IMR-90 (cell line): Measurements from ENCODE around the gene CSH2. TPM values are rescaled to one million over a fixed set of nuclear protein-coding genes. Genes with fewer than 3 reads are reported as not detected.

ENCODE experiments used
- ATAC-seq: fragments of 200-7000 bp; cut with Tn5 transposase; 2 replicates; pipeline ENCODE4 v1.9.1; 2020; ENCODE audit warnings: low read depth, mild to moderate bottlenecking, moderate library complexity
- BruUV-seq: library from RNA; stranded (reverse); fragments of 400-500 nt; replicated peaks from 2 replicates; lab custom pipeline; 2021; lab: Mats Ljungman, UMichigan
- CTCF ChIA-PET: fragments of 300-600 bp; formaldehyde crosslinking; extraction: SDS; loops from one replicate; lab custom pipeline; 2021; ENCODE audit warnings: antibody characterized with exemption; lab: Yijun Ruan, JAX
- POLR2A ChIA-PET: fragments of 300-600 bp; sonication (Branson Sonifier 250); formaldehyde crosslinking; loops from one replicate; lab custom pipeline; 2022; ENCODE audit warnings: antibody characterized with exemption; ENCODE audit not compliant: unreplicated experiment; lab: Charles Lee
- DNase-seq: peaks from one replicate; pipeline ENCODE4 v3.0.0; 2013
- H2AFZ ChIP-seq: replicated peaks from 2 replicates; pipeline ENCODE3; 2013; ENCODE audit warnings: low read length, mild to moderate bottlenecking; ENCODE audit not compliant: poor library complexity
- H2AK5ac ChIP-seq: 2 replicates; pipeline ENCODE4 v1.6.1; 2013; ENCODE audit warnings: low read depth, low read length, inconsistent platforms
- H2AK9ac ChIP-seq: replicated peaks from 2 replicates; pipeline ENCODE3; 2013; ENCODE audit warnings: mild to moderate bottlenecking, low read depth, low read length, moderate library complexity; ENCODE audit not compliant: poor library complexity
- H2BK120ac ChIP-seq: 2 replicates; pipeline ENCODE4 v1.6.1; 2013; ENCODE audit warnings: low read depth, low read length, inconsistent platforms
- H2BK15ac ChIP-seq: 3 replicates; pipeline ENCODE4 v1.6.1; 2013; ENCODE audit warnings: low read depth, low read length, inconsistent platforms
- H2BK20ac ChIP-seq: 2 replicates; pipeline ENCODE4 v1.6.1; 2013; ENCODE audit warnings: low read depth, mild to moderate bottlenecking, inconsistent platforms, low read length, moderate library complexity
- H2BK5ac ChIP-seq: 2 replicates; pipeline ENCODE4 v1.6.1; 2013; ENCODE audit warnings: mild to moderate bottlenecking, low read depth, low read length, inconsistent platforms; ENCODE audit not compliant: poor library complexity, severe bottlenecking
- H3K14ac ChIP-seq: replicated peaks from 2 replicates; pipeline ENCODE4 v1.6.1; 2013; ENCODE audit warnings: low read depth, low read length, inconsistent platforms
- H3K18ac ChIP-seq: 2 replicates; pipeline ENCODE4 v1.6.1; 2013; ENCODE audit warnings: low read depth, low read length, control low read depth
- H3K23ac ChIP-seq: 2 replicates; pipeline ENCODE4 v1.6.1; 2013; ENCODE audit warnings: low read depth, low read length, inconsistent platforms
- H3K27ac ChIP-seq: 2 replicates; pipeline ENCODE4 v1.5.1; 2013; ENCODE audit warnings: mild to moderate bottlenecking, control low read depth, low read length; ENCODE audit not compliant: insufficient read depth
- H3K27me3 ChIP-seq: 2 replicates; pipeline ENCODE4 v1.6.1; 2013; ENCODE audit warnings: low read length; ENCODE audit not compliant: control insufficient read depth, insufficient read depth
- H3K36me3 ChIP-seq: 2 replicates; pipeline ENCODE4 v1.6.1; 2013; ENCODE audit warnings: low read length, mixed read lengths; ENCODE audit not compliant: control insufficient read depth, insufficient read depth
- H3K4ac ChIP-seq: 2 replicates; pipeline ENCODE4 v1.6.1; 2013; ENCODE audit warnings: low read depth, low read length, inconsistent platforms
- H3K4me1 ChIP-seq: 2 replicates; pipeline ENCODE4 v1.6.1; 2013; ENCODE audit warnings: low read length, mixed read lengths; ENCODE audit not compliant: control insufficient read depth, insufficient read depth
- H3K4me2 ChIP-seq: 2 replicates; pipeline ENCODE4 v1.6.1; 2013; ENCODE audit warnings: low read depth, mild to moderate bottlenecking, control low read depth, low read length, moderate library complexity
- H3K4me3 ChIP-seq: 2 replicates; pipeline ENCODE4 v1.5.1; 2013; ENCODE audit warnings: low read depth, mild to moderate bottlenecking, control low read depth, low read length, moderate library complexity; ENCODE audit not compliant: insufficient read depth
- H3K56ac ChIP-seq: 2 replicates; pipeline ENCODE4 v1.6.1; 2013; ENCODE audit warnings: low read length, inconsistent platforms; ENCODE audit not compliant: insufficient read depth; ENCODE audit errors: extremely low read depth
- H3K79me1 ChIP-seq, 2 experiments: 2 replicates each; pipeline ENCODE4 v1.6.1; 2013; ENCODE audit warnings: low read length in 2 of 2, inconsistent platforms in 1 of 2, low read depth in 1 of 2
- H3K9ac ChIP-seq: 2 replicates; pipeline ENCODE4 v1.6.1; 2013; ENCODE audit warnings: low read depth, low read length, control low read depth
- H3K9me1 ChIP-seq: 2 replicates; pipeline ENCODE4 v1.6.1; 2013; ENCODE audit warnings: low read length, inconsistent platforms; ENCODE audit not compliant: insufficient read depth
- H3K9me3 ChIP-seq: 2 replicates; pipeline ENCODE4 v1.6.1; 2013; ENCODE audit warnings: low read length; ENCODE audit not compliant: control insufficient read depth, insufficient read depth
- H4K20me1 ChIP-seq: 2 replicates; pipeline ENCODE4 v1.6.1; 2013; ENCODE audit warnings: low read length, inconsistent platforms; ENCODE audit not compliant: insufficient read depth
- H4K5ac ChIP-seq: 2 replicates; pipeline ENCODE4 v1.6.1; 2013; ENCODE audit warnings: mild to moderate bottlenecking, low read depth, low read length, control low read depth
- H4K8ac ChIP-seq, 2 experiments: 2 replicates each; pipeline ENCODE4 v1.6.1; 2013; ENCODE audit warnings: low read depth in 2 of 2, low read length in 2 of 2, control low read depth in 1 of 2, inconsistent platforms in 1 of 2
- H4K91ac ChIP-seq: 2 replicates; pipeline ENCODE4 v1.6.1; 2013; ENCODE audit warnings: low read depth, low read length, inconsistent platforms; ENCODE audit not compliant: insufficient read depth
- BHLHE40 ChIP-seq: fragments of 150-350 bp; IDR thresholded peaks from 2 replicates; pipeline ENCODE4 v1.6.1; 2016; ENCODE audit warnings: mild to moderate bottlenecking, low read depth, low read length
- CEBPB ChIP-seq: IDR thresholded peaks from 2 replicates; pipeline ENCODE4 v1.6.1; 2012; ENCODE audit warnings: low read depth, low read length, improper control_type of control experiment
- CHD1 ChIP-seq: IDR thresholded peaks from 2 replicates; pipeline ENCODE4 v1.6.1; 2012; ENCODE audit warnings: low read depth, low read length, improper control_type of control experiment
- FOS ChIP-seq: fragments of 150-350 bp; IDR thresholded peaks from 2 replicates; pipeline ENCODE4 v1.6.1; 2016; ENCODE audit warnings: low read depth, low read length
- MAFK ChIP-seq: IDR thresholded peaks from 2 replicates; pipeline ENCODE4 v1.6.1; 2012; ENCODE audit warnings: low read depth, low read length, improper control_type of control experiment
- MAZ ChIP-seq: IDR thresholded peaks from 2 replicates; pipeline ENCODE4 v1.6.1; 2012; ENCODE audit warnings: low read depth, mild to moderate bottlenecking, low read length, improper control_type of control experiment, moderate library complexity, borderline replicate concordance
- NFE2L2 ChIP-seq: fragments of 150-350 bp; IDR thresholded peaks from 2 replicates; pipeline ENCODE4 v1.6.1; 2016; ENCODE audit warnings: low read depth, mild to moderate bottlenecking, low read length
- POLR2A ChIP-seq: IDR thresholded peaks from 2 replicates; pipeline ENCODE4 v1.6.1; 2012; ENCODE audit warnings: mild to moderate bottlenecking, low read depth, low read length
- RAD21 ChIP-seq: IDR thresholded peaks from 2 replicates; pipeline ENCODE4 v1.6.1; 2012; ENCODE audit warnings: low read length, improper control_type of control experiment
- RCOR1 ChIP-seq: IDR thresholded peaks from 2 replicates; pipeline ENCODE4 v1.6.1; 2012; ENCODE audit warnings: mild to moderate bottlenecking, low read length, improper control_type of control experiment; ENCODE audit not compliant: insufficient replicate concordance
- RFX5 ChIP-seq: IDR thresholded peaks from 2 replicates; pipeline ENCODE4 v1.8.0; 2012; ENCODE audit warnings: low read depth, mild to moderate bottlenecking, low read length, moderate library complexity
- SMC3 ChIP-seq: fragments of 150-350 bp; IDR thresholded peaks from 2 replicates; pipeline ENCODE4 v1.6.1; 2016; ENCODE audit warnings: low read depth, mild to moderate bottlenecking, antibody characterized with exemption, low read length, moderate library complexity
- whole genome bisulfite sequencing, 2 experiments: methylation state at CpG; one replicate each; pipeline versions ENCODE4 v1.1.5 to v1.1.7; 2013; ENCODE audit warnings: missing lambda C conversion rate in 2 of 2; ENCODE audit not compliant: insufficient read length in 1 of 2; ENCODE audit errors: extremely low coverage in 2 of 2; 5-methylcytosine and 5-hydroxymethylcytosine counted together
- dilution Hi-C: fragments of 300-500 bp; cut with HindIII; formaldehyde crosslinking; loops from one replicate; pipeline ENCODE4 v1.14.3; 2018; ENCODE audit warnings: low sequenced_read_pairs; ENCODE audit not compliant: unreplicated experiment
- in situ Hi-C: fragments of 300-500 bp; cut with MboI; formaldehyde crosslinking; loops from 3 replicates; pipeline ENCODE4 v1.14.3; 2019; ENCODE audit warnings: low sequenced_read_pairs, inconsistent platforms, mixed read lengths
- intact Hi-C: fragments of 100-400 bp; cut with micrococcal nuclease; formaldehyde crosslinking; loops from 2 replicates; pipeline ENCODE4 v1.10.0; 2022
- polyA plus RNA-seq, 3 experiments: library from polyadenylated mRNA; depleted of rRNA; stranded (reverse); fragments of >200 nt; gene quantifications; 2 replicates each; pipeline ENCODE4 v1.2.3, GENCODE V29; 2012; ENCODE audit warnings: low replicate concordance in 1 of 3
- total RNA-seq: library from RNA; depleted of rRNA; stranded (reverse); fragments of >200 nt; gene quantifications from 2 replicates; pipeline ENCODE4 v1.2.3, GENCODE V29; 2012
- TF ChIP-seq, protein P1 (sequence below): fragments of 150-350 bp; IDR thresholded peaks from 2 replicates; pipeline ENCODE4 v1.6.1; 2017; ENCODE audit warnings: mild to moderate bottlenecking, antibody characterized with exemption, low read length, low read depth
- TF ChIP-seq, protein P2 (sequence below): fragments of 150-350 bp; IDR thresholded peaks from 2 replicates; pipeline ENCODE4 v1.6.1; 2016; ENCODE audit warnings: low read depth, mild to moderate bottlenecking, low read length, moderate library complexity, borderline replicate concordance
- TF ChIP-seq, protein P3 (sequence below): conservative IDR thresholded peaks from 2 replicates; pipeline ENCODE4 v1.5.1; 2012; ENCODE audit warnings: mild to moderate bottlenecking, low read depth, low read length, improper control_type of control experiment

The CSH2 gene
- total and polyA plus RNA-seq, 2 of the 4 experiments (the other 2 are of a cell fraction): not detected

DNA sequence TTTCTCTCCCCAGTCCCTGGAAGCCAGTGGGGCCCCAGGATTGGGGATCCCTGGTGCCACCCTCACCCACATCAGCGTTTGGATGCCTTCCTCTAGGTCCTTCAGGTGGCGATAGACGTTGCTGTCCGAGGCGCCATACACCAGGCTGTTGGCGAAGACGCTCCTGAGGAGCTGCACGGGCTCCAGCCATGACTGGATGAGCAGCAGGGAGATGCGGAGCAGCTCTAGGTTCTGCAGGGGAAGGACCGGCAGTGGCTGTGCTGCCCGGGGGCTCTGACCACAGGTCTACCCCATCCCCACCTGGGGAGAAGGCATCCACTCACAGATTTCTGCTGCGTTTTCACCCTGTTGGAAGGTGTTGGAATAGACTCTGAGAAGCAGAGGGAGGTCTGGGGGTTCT is 7.2 kb upstream of the CSH2 start:
- TF ChIP-seq RFX5 (no peak), MAFK (no peak), NFE2L2 (no peak), CEBPB (no peak), CHD1 (no peak), FOS (no peak), SMC3 (no peak), MAZ (no peak), POLR2A (no peak), BHLHE40 (no peak), RCOR1 (no peak), RAD21 (no peak)
- TF ChIP-seq, protein P1, sequence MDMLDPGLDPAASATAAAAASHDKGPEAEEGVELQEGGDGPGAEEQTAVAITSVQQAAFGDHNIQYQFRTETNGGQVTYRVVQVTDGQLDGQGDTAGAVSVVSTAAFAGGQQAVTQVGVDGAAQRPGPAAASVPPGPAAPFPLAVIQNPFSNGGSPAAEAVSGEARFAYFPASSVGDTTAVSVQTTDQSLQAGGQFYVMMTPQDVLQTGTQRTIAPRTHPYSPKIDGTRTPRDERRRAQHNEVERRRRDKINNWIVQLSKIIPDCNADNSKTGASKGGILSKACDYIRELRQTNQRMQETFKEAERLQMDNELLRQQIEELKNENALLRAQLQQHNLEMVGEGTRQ: no peak
- TF ChIP-seq, protein P2, sequence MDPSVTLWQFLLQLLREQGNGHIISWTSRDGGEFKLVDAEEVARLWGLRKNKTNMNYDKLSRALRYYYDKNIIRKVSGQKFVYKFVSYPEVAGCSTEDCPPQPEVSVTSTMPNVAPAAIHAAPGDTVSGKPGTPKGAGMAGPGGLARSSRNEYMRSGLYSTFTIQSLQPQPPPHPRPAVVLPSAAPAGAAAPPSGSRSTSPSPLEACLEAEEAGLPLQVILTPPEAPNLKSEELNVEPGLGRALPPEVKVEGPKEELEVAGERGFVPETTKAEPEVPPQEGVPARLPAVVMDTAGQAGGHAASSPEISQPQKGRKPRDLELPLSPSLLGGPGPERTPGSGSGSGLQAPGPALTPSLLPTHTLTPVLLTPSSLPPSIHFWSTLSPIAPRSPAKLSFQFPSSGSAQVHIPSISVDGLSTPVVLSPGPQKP: no peak
- TF ChIP-seq, protein P3, sequence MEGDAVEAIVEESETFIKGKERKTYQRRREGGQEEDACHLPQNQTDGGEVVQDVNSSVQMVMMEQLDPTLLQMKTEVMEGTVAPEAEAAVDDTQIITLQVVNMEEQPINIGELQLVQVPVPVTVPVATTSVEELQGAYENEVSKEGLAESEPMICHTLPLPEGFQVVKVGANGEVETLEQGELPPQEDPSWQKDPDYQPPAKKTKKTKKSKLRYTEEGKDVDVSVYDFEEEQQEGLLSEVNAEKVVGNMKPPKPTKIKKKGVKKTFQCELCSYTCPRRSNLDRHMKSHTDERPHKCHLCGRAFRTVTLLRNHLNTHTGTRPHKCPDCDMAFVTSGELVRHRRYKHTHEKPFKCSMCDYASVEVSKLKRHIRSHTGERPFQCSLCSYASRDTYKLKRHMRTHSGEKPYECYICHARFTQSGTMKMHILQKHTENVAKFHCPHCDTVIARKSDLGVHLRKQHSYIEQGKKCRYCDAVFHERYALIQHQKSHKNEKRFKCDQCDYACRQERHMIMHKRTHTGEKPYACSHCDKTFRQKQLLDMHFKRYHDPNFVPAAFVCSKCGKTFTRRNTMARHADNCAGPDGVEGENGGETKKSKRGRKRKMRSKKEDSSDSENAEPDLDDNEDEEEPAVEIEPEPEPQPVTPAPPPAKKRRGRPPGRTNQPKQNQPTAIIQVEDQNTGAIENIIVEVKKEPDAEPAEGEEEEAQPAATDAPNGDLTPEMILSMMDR: no peak
- H3K27me3 ChIP-seq: peaks cover 28% of the 10 kb centered on the region
- H3K23ac ChIP-seq: no peak overlapping the region
- no peak for DNase-seq
- POLR2A ChIA-PET: no interaction called here
- H4K5ac ChIP-seq: no peak overlapping the region
- no peak overlapping the region for H3K14ac ChIP-seq
- dilution Hi-C loops (no loop called here), in situ Hi-C loops (no loop called here), intact Hi-C loops (no loop called here)
- CTCF ChIA-PET: interaction anchor here (0.6 to 1.2 kb wide), 2 partner anchors 14 to 256 kb away, joined by 3 to 4 read pairs; no protein-coding TSS in a partner anchor
- H4K20me1 ChIP-seq: no peaks in the 10 kb centered on the region
- H2BK5ac ChIP-seq: no peak overlapping the region
- no peak overlapping the region for H3K4ac ChIP-seq
- H4K8ac ChIP-seq: no peak overlapping the region
- no peak overlapping the region for H3K18ac ChIP-seq
- H2BK20ac ChIP-seq: no peak overlapping the region
- 93% methylated on average over 3 of the region's 12 CpGs; no CpG with 5 or more reads in 1 of the 2 experiments for WGBS, 2 experiments
- H3K9me3 ChIP-seq: no peaks in the 10 kb centered on the region
- no peak overlapping the region for H2BK15ac ChIP-seq
- H4K91ac ChIP-seq: no peak overlapping the region
- H3K4me2 ChIP-seq: no peak overlapping the region
- no peaks in the 10 kb centered on the region for H3K79me1 ChIP-seq
- no peaks in the 10 kb centered on the region for H3K36me3 ChIP-seq
- H3K4me1 ChIP-seq: no peaks in the 10 kb centered on the region
- H3K27ac ChIP-seq: no peak overlapping the region
- BruUV-seq: no TSS peak
- no peak overlapping the region for H2AFZ ChIP-seq
- H3K9me1 ChIP-seq: no peaks in the 10 kb centered on the region
- no peak overlapping the region for H2AK5ac ChIP-seq
- H2BK120ac ChIP-seq: no peak overlapping the region
- no peak overlapping the region for H3K56ac ChIP-seq
- no peak overlapping the region for H3K4me3 ChIP-seq
- no peak for ATAC-seq
- no peak overlapping the region for H2AK9ac ChIP-seq
- no peak overlapping the region for H3K9ac ChIP-seq
